Measurements from ENCODE around the gene CCDC172.
"Not testable (repeated sequence)": the region's sequence is repeated elsewhere in the genome, so short reads cannot be mapped to it uniquely, and the experiment has no call there.

The CCDC172 gene

DNA sequence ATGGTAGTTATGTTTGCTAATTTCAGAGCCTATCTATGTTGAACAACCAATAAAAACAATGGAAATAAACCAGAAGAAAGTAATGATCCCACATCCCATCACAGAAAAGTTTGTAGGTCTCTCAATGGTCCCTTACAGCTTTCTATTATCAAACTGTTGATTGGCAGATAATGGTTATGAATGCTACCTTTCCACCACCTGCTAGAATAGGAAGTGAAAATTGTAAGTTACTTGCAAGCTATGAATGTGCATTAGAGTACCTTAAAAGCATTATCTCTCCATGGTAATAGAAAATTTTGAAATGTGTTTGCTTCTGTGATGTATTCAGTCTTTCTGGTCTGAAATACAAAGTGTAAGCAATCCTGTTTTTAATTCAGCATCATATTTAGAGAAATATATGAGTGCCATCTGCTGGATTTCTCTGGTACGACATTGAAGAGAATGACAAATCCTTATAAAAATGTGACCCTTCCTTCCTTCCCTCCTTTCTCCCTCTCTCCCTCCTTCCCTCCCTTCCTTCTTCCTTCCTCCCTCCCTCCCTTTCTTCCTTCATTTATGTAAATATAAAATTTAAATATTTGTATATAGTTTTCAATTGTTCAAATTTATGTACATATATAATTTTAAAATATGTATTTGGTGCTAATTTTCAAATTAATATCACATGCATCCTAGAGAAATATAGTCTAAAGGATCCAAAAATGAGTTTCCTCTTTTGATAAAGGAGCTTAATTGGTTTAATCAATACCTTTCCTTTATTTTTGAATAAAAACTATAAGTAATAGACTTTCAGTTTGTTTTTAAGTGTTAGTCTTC, 62.0 kb downstream of the CCDC172 start:
- Mint-ChIP-seq H3K4me1 (no peaks in the 10 kb centered on the region), H3K27me3 (peaks cover 14% of the 10 kb centered on the region), H3K27ac (no peak overlapping the region), H3K9me3 (no peaks in the 10 kb centered on the region), H3K4me3 (no peak overlapping the region), H3K36me3 (no peaks in the 10 kb centered on the region)
- ATAC-seq = no peak

DNA sequence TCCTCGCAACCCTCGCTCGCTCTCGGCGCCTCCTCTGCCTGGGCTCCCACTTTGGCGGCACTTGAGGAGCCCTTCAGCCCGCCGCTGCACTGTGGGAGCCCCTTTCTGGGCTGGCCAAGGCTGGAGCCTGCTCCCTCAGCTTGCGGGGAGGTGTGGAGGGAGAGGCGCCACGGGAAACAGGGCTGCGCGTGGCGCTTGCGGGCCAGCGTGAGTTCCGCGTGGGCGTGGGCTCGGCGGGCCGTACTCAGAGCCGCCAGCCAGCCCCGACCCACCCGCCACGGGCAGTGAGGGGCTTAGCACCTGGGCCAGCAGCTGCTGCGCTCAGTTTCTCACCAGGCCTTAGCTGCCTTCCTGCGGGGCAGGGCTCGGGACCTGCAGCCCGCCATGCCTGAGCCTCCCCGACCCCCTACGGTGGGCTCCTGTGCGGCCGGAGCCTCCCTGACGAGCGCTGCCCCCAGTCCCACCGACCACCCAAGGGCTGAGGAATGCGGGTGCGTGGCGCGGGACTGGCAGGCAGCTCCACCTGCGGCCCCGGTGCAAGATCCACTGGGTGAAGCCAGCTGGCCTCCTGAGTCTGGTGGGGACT, 69.1 kb downstream of the CCDC172 start:
- H3K27me3 Mint-ChIP-seq = peaks cover 14% of the 10 kb centered on the region
- not testable (repeated sequence) for H3K4me3 Mint-ChIP-seq, H3K4me1 Mint-ChIP-seq, H3K9me3 Mint-ChIP-seq, ATAC-seq, H3K27ac Mint-ChIP-seq, H3K36me3 Mint-ChIP-seq

DNA sequence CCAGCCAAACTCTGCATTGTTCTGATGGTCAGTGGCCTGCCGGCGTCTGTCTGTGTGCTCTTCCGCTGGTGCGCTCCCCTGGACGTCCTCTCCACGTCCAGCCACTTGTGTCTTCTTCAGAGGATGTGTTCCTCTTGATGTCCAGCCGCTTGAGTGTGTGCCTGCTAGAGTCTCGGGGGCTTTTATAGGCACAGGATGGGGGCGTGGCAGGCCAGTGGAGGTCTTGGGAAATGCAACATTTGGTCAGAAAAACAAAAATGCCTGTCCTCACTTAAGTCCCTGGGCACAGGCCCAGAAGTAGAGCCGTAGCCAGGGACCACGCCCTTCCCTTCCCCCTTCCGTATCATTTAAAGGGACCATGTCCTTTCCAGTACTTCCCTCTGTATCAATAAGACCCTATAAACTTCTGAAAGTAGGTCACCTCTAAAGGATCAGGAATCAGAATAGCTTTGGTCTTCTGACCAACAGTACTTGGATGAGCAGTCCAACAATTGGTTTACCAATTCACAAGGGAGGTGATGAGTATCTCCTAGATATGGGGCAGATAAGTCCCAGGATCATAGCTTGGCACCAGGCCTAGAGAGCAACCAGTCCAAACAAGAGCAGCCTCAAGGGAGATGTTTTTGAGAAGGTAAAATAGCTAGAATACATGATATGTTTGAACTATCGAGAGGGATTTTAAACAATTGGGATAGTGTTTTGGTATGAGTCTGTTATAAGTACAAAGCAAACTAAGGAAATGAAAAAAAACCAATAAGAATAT, 71.2 kb downstream of the CCDC172 start:
- no peak overlapping the region for H3K4me3 Mint-ChIP-seq
- H3K36me3 Mint-ChIP-seq = no peaks in the 10 kb centered on the region
- no peaks in the 10 kb centered on the region for H3K4me1 Mint-ChIP-seq
- H3K9me3 Mint-ChIP-seq = peaks cover 4% of the 10 kb centered on the region
- H3K27me3 Mint-ChIP-seq = peaks cover 6% of the 10 kb centered on the region
- no peak for ATAC-seq
- H3K27ac Mint-ChIP-seq = no peak overlapping the region

DNA sequence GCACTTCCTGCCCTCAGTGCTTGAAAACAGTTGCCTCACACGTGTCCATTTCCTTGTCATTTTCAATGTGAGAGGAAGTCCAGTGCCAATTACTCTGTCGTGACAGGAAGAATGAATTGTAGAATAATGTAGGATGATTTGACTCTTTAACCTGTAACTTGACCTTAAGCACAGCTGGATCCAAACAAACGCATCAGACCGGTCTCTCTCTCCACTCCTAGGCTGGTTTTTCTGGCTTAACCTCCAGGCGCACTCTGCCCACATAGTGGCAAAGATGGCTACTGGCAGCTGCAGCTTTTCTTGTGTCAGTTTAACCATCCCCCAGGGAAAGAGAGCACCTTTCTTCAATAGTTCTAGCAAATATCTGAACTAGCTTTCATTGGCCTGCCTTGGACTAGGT, 74.0 kb downstream of the CCDC172 start:
- no peaks in the 10 kb centered on the region for H3K36me3 Mint-ChIP-seq
- H3K9me3 Mint-ChIP-seq = peaks cover 4% of the 10 kb centered on the region
- no peaks in the 10 kb centered on the region for H3K4me1 Mint-ChIP-seq
- H3K27me3 Mint-ChIP-seq = no peaks in the 10 kb centered on the region
- no peak for ATAC-seq
- H3K27ac Mint-ChIP-seq = no peak overlapping the region
- H3K4me3 Mint-ChIP-seq = no peak overlapping the region

GRCh38 chr10:116402858-116403257, 78.6 kb downstream of the CCDC172 start:
- no peak for ATAC-seq
- H3K27ac Mint-ChIP-seq = no peak overlapping the region
- H3K4me1 Mint-ChIP-seq = no peaks in the 10 kb centered on the region
- H3K9me3 Mint-ChIP-seq = peaks cover 3% of the 10 kb centered on the region
- H3K27me3 Mint-ChIP-seq = no peaks in the 10 kb centered on the region
- H3K4me3 Mint-ChIP-seq = no peak overlapping the region
- H3K36me3 Mint-ChIP-seq = no peaks in the 10 kb centered on the region

DNA sequence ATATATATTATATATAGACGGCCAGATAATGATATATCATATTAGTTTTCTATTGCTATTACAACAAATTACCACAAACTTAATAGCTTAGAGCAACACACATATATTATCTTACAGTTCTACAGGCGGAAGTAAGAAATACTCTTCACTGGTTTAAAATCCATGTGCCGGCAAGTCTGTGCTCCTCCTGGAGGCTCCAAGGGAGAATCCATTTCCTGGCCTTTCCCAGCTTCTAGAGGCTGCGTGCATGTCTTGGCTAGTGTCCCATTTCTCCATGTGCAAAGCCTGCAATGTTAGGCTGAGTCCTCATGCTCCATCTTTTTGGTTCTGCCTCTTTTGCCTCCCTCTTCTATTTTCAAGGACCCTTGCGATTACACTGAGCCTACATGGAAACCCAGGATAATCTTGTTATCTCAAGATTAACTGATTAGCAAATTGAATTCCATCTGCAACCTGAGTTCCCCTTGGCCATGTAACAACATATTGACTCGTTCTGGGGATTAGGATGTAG, 79.5 kb downstream of the CCDC172 start:
- no peaks in the 10 kb centered on the region for H3K27me3 Mint-ChIP-seq
- ATAC-seq = no peak
- no peak overlapping the region for H3K4me3 Mint-ChIP-seq
- H3K9me3 Mint-ChIP-seq = peaks cover 3% of the 10 kb centered on the region
- no peak overlapping the region for H3K27ac Mint-ChIP-seq
- H3K4me1 Mint-ChIP-seq = peaks cover 5% of the 10 kb centered on the region
- H3K36me3 Mint-ChIP-seq = no peaks in the 10 kb centered on the region

DNA sequence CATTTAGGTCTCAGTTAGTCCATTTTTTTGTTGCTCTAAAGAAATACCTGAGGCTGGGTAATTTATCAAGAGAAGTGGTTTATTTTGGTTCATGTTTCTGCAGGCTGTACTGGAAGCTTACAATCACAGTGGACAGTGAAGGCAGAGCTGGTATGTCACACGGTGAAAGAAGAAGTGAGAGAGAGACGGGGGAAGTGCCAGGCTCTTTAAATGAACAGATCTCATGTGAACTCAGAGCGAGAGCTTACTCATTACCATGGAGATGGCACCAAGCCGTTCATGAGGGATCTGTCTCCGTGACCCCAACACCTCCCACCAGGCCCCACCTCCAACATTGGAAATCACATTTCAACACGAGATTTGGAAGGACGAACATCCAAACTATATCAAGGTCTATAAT, 84.5 kb downstream of the CCDC172 start:
- Mint-ChIP-seq H3K9me3 (peaks cover 3% of the 10 kb centered on the region), H3K27ac (no peak overlapping the region), H3K4me3 (no peak overlapping the region), H3K4me1 (peaks cover 6% of the 10 kb centered on the region), H3K27me3 (no peaks in the 10 kb centered on the region), H3K36me3 (no peaks in the 10 kb centered on the region)
- peak; percentile 64 for ATAC-seq

DNA sequence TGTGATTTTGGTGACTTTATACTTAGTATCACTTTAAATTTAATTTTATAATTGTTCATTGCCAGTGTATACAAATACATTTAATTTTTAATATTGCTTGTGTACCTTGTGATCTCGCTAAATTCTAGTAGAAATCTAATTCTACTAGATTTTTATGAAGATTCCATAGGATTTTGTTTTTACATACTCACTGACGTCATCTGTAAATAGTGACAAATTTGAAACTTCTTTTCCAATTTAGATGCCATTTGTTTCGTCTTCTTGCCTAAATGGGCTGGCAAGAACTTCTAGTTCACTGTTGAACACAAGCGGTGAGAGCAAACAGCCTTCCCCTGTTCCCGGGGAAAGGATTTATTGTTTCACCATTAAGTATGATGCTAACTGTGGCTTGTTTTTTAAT, 86.1 kb downstream of the CCDC172 start:
- no peak for ATAC-seq
- Mint-ChIP-seq H3K36me3 (no peaks in the 10 kb centered on the region), H3K27ac (no peak overlapping the region), H3K9me3 (peaks cover 3% of the 10 kb centered on the region), H3K4me1 (peaks cover 6% of the 10 kb centered on the region), H3K4me3 (no peak overlapping the region), H3K27me3 (no peaks in the 10 kb centered on the region)

DNA sequence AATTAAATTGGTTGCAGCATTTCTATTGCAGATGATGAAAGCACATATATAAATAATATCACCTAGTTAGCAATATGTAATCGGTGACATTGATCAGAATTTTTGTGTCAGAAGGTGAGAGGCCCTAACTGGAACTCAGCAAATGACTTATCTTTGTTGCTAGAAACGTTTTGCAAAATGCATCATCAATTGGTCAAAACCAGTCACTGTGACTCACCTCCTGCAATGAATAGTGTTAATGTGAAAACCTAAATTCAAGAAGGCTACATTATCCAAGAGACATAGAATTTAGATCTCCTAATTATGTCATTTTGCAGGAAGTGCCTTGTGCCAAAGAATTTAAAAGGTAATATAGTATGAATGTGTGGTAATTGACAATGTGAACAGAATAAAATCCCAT, 93.6 kb downstream of the CCDC172 start:
- ATAC-seq = no peak
- H3K4me3 Mint-ChIP-seq = no peak overlapping the region
- no peaks in the 10 kb centered on the region for H3K36me3 Mint-ChIP-seq
- no peak overlapping the region for H3K27ac Mint-ChIP-seq
- no peaks in the 10 kb centered on the region for H3K4me1 Mint-ChIP-seq
- no peaks in the 10 kb centered on the region for H3K27me3 Mint-ChIP-seq
- H3K9me3 Mint-ChIP-seq = no peaks in the 10 kb centered on the region

GRCh38 chr10:116418389-116418788, 94.1 kb downstream of the CCDC172 start:
- Mint-ChIP-seq H3K27me3 (no peaks in the 10 kb centered on the region), H3K4me3 (no peak overlapping the region), H3K4me1 (no peaks in the 10 kb centered on the region), H3K9me3 (no peaks in the 10 kb centered on the region), H3K36me3 (no peaks in the 10 kb centered on the region), H3K27ac (no peak overlapping the region)
- ATAC-seq = no peak

GRCh38 chr10:116421815-116422214, 97.6 kb downstream of the CCDC172 start:
- Mint-ChIP-seq H3K27me3 (no peaks in the 10 kb centered on the region), H3K4me1 (no peaks in the 10 kb centered on the region), H3K9me3 (no peaks in the 10 kb centered on the region), H3K4me3 (no peak overlapping the region), H3K36me3 (no peaks in the 10 kb centered on the region), H3K27ac (no peak overlapping the region)
- no peak for ATAC-seq

GRCh38 chr10:116427671-116428070, 103.4 kb downstream of the CCDC172 start, which contains the start of gene PNLIPRP3:
TSS of gene PNLIPRP3 (plus strand) at chr10:116427847. CDS start at chr10:116428013, 166 bp downstream.
- H3K4me3 Mint-ChIP-seq = no peak within 1 kb of the TSS
- H3K27ac Mint-ChIP-seq = no peak within 1 kb of the TSS
- no peaks in the 10 kb centered on the region for H3K36me3 Mint-ChIP-seq
- no peaks in the 10 kb centered on the region for H3K27me3 Mint-ChIP-seq
- H3K9me3 Mint-ChIP-seq = no peaks in the 10 kb centered on the region
- ATAC-seq = no peak
- H3K4me1 Mint-ChIP-seq = no peaks in the 10 kb centered on the region

GRCh38 chr10:116429288-116429977, 105.2 kb downstream of the CCDC172 start:
- Mint-ChIP-seq H3K9me3 (no peaks in the 10 kb centered on the region), H3K27ac (no peak overlapping the region), H3K36me3 (no peaks in the 10 kb centered on the region), H3K4me3 (no peak overlapping the region), H3K27me3 (no peaks in the 10 kb centered on the region), H3K4me1 (no peaks in the 10 kb centered on the region)
- ATAC-seq = no peak
